ENCODE data around the gene COPS2.

COPS2 gene

DNA sequence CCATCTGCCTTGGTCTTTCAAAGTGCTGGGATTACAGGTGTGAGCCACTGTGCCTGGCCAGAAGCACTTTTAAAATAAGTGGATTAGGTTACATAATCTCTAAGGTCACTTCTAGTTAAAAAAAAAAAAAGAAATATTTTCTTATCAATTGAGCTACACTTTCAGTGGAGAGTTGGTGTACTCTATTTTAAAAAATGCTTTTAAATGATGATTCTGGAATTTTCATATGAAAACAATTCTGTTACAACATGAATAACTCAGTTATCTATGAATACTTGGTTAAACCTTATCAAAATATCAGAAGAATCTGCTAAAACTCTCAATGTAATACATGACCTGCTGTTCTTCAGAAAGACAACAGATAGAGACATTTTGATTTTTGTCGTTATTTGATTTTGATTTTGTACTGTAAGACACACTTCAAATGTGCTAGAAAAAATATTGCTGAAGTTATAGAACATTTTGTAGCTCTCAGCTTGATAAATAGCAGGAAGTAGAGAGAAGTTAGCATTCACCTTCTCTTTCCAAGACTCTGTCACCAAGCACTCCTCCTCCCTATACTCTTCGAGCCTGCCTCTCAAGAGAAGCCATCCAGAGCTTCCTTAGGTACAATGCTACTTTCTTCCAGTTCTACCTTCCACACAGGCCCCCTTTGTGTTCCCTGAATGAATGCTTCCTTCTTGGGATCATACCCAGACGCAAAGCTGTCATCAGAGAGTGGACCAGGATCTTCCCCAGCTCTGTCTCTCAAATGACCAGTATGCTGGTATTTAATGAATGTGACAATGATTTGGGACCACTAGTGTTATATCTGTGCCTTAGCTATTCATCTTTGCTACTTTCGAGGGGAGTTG lies 61.9 kb downstream of the COPS2 start:
- TF ChIP-seq, protein P1, sequence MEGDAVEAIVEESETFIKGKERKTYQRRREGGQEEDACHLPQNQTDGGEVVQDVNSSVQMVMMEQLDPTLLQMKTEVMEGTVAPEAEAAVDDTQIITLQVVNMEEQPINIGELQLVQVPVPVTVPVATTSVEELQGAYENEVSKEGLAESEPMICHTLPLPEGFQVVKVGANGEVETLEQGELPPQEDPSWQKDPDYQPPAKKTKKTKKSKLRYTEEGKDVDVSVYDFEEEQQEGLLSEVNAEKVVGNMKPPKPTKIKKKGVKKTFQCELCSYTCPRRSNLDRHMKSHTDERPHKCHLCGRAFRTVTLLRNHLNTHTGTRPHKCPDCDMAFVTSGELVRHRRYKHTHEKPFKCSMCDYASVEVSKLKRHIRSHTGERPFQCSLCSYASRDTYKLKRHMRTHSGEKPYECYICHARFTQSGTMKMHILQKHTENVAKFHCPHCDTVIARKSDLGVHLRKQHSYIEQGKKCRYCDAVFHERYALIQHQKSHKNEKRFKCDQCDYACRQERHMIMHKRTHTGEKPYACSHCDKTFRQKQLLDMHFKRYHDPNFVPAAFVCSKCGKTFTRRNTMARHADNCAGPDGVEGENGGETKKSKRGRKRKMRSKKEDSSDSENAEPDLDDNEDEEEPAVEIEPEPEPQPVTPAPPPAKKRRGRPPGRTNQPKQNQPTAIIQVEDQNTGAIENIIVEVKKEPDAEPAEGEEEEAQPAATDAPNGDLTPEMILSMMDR (IDR thresholded peaks at IDR 0.05): no peak

DNA sequence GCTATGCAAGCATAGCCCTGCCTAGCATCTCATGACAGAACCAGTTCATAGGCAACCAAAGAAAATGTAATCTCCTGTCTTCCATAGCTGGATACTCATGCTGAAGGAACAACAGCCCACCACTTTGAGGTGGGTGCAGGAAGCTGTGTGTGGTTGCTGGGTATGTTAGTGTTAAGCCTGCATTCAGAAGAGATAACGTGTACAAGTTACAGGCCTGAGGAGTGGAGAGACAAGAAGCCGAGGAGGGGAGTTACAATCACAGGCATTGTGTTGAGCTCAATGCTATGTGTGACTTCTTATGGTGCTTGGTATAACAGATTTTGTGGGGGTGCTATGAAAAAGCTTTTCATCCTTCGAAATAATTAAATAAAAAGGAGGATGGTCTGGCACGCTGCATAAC lies 66.4 kb downstream of the COPS2 start:
- TF ChIP-seq, protein P1 (IDR thresholded peaks at IDR 0.05): no peak

DNA sequence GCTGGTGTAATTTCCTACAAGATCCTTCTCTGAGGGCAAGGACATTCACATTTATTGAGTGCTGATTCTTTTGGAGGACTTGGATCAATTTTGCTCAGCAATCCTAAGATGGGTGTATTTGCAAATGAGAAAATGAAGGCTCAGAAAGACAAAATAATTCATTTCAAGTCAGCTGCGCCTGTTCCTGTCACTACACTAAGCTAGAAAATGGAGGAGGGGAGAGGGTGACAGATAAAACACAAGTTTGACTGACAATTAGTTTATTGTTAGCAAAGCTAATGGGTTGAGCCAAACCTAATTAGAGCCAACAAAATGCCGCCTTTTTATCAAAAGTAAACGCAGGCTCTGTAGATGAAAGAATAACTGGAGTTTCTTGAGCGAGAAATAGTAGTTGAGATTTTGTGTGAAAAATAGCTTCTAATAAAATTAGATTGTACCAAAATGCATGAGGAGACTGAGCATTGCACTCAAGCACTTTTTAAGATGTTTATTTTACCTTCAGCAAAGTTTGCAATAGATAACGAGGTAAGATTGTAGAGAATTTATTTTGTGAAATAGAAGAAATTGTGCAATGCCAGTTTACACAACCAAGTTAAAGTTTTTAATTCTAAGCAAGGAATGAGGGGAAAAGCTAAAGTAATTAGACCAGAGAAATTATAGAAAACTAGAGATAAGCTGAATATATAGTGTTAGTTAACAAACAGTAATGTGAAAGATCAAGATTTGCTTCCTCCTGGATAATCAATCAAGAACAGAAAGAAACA lies 69.5 kb downstream of the COPS2 start:
- TF ChIP-seq, protein P1 (IDR thresholded peaks at IDR 0.05): no peak

DNA sequence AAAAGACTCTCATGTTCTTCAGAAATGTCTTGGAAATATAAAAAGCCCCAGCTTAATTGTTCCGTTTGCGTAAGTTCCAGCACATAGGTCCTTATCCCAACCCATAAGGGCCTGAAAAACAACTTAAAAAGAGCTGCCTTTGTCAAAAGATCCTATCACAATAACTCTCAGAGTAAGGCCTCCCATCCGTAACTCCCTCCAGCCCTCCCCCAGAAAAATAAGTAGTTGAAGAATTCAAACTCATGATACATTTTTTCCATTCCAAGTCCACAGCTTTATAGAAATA lies 71.2 kb downstream of the COPS2 start:
- TF ChIP-seq, protein P1 (IDR thresholded peaks at IDR 0.05): no peak

DNA sequence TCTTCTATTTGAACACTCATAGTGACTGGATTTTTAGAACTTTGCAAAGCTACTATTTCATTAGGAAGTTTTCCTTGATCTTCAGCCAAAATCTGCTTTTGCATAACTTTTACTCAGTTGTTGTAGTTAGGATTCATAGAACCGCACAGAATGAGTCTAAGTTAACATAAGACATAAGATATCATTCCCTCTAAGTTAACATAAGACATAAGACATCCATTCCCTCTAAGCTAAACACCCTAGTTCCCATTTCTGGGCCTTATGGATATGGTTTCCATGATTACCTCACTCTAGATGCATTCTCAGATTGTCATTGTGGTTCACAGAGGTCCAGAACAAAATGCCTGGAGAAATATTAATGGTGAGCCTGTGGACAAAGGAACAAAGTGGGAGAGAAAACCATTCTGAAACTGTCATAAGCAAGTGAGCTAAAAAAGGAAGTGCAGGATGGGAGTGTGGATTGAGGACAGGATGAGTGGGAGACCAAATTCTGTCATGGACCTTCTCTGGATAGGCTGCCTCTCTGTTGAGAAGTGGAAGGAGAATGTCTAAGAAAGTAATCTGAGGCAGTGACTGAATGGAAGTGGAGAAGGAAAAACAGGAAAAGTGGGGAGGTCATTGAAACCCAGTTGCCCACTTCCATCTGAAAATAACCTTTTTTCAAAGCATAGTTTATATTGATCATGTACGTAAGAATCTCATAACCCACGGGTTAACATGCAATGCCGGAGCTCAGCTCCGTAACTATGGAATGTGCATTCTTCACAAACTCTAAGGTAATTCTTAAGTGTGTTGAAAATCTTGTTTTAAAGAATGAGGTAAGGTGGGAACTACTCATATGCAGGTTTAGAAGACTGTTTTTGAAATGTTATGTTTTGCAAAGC lies 71.8 kb downstream of the COPS2 start:
- TF ChIP-seq, protein P1 (IDR thresholded peaks at IDR 0.05): no peak

DNA sequence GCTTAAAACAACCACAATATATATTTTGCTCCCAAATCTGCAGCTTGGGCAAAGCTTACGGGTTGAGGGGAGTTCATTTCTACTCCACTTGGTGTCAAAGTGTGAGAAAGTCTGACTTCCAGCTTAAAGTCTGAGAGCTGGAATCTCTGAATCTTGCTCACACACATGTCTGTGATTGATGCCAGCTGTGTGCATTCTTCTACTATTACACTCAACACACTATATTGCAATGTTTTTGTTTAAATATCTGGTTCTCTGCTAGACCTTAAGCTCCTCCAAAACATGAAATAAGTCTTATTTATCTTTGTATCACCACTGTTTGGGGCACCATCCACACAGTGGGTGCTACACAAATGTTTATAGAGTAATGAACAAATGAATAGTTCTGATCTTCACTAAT lies 72.4 kb downstream of the COPS2 start:
- TF ChIP-seq, protein P1 (IDR thresholded peaks at IDR 0.05): no peak

DNA sequence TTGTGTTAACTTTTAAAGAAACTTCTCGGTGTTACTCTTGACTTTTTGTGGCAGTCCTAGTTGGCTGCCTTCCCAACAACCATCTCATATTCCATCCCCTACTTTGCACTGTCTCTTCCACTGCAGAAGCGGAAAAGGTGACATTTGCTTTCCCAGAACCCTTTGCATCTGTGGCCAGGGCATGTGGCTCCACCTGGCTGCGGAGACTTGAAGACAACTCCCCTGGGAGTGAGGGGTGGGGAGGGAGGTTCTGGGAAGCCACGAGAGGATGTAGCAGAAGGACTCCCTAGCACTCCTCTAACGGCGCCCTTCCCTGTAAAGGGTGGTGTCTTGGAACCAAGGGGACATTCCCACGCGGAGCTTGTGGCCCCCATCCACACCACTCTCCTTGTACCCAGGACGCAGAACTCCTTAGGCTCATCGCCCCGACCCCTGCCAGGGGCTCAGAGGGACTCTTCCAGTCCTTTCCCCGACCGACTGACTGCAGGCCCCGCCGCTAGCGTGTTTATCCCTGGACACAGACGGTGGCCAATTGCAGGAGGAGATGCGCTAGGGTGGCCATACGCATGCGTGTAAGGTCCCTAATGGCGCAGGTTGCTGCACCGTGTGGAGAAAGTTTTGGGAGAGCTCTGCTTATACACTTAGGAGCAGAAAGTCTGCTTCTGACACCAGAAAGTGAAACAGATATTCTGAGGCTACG lies 75.9 kb downstream of the COPS2 start:
- TF ChIP-seq, protein P1 (IDR thresholded peaks at IDR 0.05): no peak

All from LNCAP (cell line).